GM12878 (cell line): ENCODE results near the gene TMEM184C. TPM values are rescaled to one million over a fixed set of nuclear protein-coding genes. Genes with fewer than 3 reads are reported as not detected.

Experiments used
- ATAC-seq: fragments of 200-7000 bp; cut with Tn5 transposase; 3 replicates; pipeline ENCODE4 v1.9.1; 2020; ENCODE audit warnings: mild to moderate bottlenecking, moderate library complexity
- BruUV-seq: library from RNA; stranded (reverse); fragments of 400-500 nt; replicated peaks from 2 replicates; lab custom pipeline; 2021; lab: Mats Ljungman, UMichigan
- CTCF ChIA-PET: fragments of 300-600 bp; sonication (Branson Sonifier 250); formaldehyde crosslinking; extraction: SDS; loops from one replicate; lab custom pipeline; 2021; ENCODE audit warnings: inconsistent platforms; lab: Yijun Ruan, JAX
- POLR2A ChIA-PET: fragments of 350-600 bp; formaldehyde crosslinking; extraction: SDS; loops from one replicate; lab custom pipeline; 2021; ENCODE audit warnings: inconsistent platforms; lab: Charles Lee
- RAD21 ChIA-PET: fragments of 300-600 bp; sonication (Branson Sonifier 250); formaldehyde crosslinking; loops from one replicate; lab custom pipeline; 2023; ENCODE audit warnings: antibody characterized with exemption; ENCODE audit not compliant: unreplicated experiment; lab: Charles Lee
- SMC1A ChIA-PET: fragments of 300-600 bp; sonication (Branson Sonifier 250); formaldehyde crosslinking; loops from one replicate; lab custom pipeline; 2023; ENCODE audit not compliant: unreplicated experiment, uncharacterized antibody; lab: Charles Lee
- DNase-seq: peaks from one replicate; pipeline ENCODE4 v3.0.0-alpha.2; 2011; ENCODE audit warnings: low read depth, low spot score
- FAIRE-seq: peaks from 3 replicates; lab custom pipeline; 2011; peaks lifted over from hg19 to GRCh38; lab: Jason Lieb, UNC
- H2AFZ ChIP-seq: 2 replicates; pipeline ENCODE4 v1.6.0; 2011; ENCODE audit warnings: low read depth, low read length, control low read depth; ENCODE audit not compliant: control insufficient read depth
- H3K27ac ChIP-seq: 2 replicates; pipeline ENCODE4 v1.5.1; 2011; ENCODE audit warnings: control low read depth; ENCODE audit not compliant: control insufficient read depth, insufficient read depth
- H3K27me3 ChIP-seq, 2 experiments: replicated peaks in 1 of 2; 2 replicates each; pipeline versions ENCODE4 v1.6.0 to v1.6.1; 2011; ENCODE audit warnings: low read length in 1 of 2; ENCODE audit not compliant: control insufficient read depth in 2 of 2, insufficient read depth in 2 of 2
- H3K36me3 ChIP-seq, 2 experiments: 2 replicates each; pipeline ENCODE4 v1.5.1; 2011; ENCODE audit warnings: low read length in 1 of 2; ENCODE audit not compliant: control insufficient read depth in 2 of 2, insufficient read depth in 2 of 2
- H3K4me1 ChIP-seq: 2 replicates; pipeline ENCODE4 v1.6.1; 2011; ENCODE audit warnings: mild to moderate bottlenecking, low read length, moderate library complexity, mixed read lengths; ENCODE audit not compliant: control insufficient read depth, insufficient read depth
- H3K4me2 ChIP-seq: 2 replicates; pipeline ENCODE4 v1.6.0; 2011; ENCODE audit warnings: control low read depth; ENCODE audit not compliant: control insufficient read depth, insufficient read depth
- H3K4me3 ChIP-seq: fragments of 200-600 bp; sonication (generic); 2 replicates; pipeline ENCODE4 v1.5.1; 2016
- H3K79me2 ChIP-seq: 2 replicates; pipeline ENCODE4 v1.6.0; 2011; ENCODE audit warnings: low read length; ENCODE audit not compliant: control insufficient read depth, insufficient read depth
- H3K9ac ChIP-seq: 2 replicates; pipeline ENCODE4 v1.8.0; 2011; ENCODE audit warnings: low read length, control low read depth, mixed read lengths; ENCODE audit not compliant: control insufficient read depth, insufficient read depth
- H3K9me3 ChIP-seq: replicated peaks from 3 replicates; pipeline ENCODE4 v1.5.1; 2011; ENCODE audit warnings: mild to moderate bottlenecking, low read length; ENCODE audit not compliant: control insufficient read depth, insufficient read depth
- H4K20me1 ChIP-seq: 2 replicates; pipeline ENCODE4 v1.6.0; 2011; ENCODE audit not compliant: control insufficient read depth, insufficient read depth
- BMI1 ChIP-seq: fragments of 450-650 bp; IDR thresholded peaks from 2 replicates; pipeline ENCODE4 v1.6.1; 2016; ENCODE audit warnings: mild to moderate bottlenecking, moderate library complexity, borderline replicate concordance
- E4F1 ChIP-seq: fragments of 450-650 bp; IDR thresholded peaks from 2 replicates; pipeline ENCODE4 v1.6.1; 2018; ENCODE audit warnings: borderline replicate concordance, mild to moderate bottlenecking; ENCODE audit not compliant: partially characterized antibody
- EP300 ChIP-seq, 2 experiments: fragments of 150-350 bp in 1 of 2; IDR thresholded peaks; 2 replicates each; pipeline ENCODE4 v1.6.1; 2011 to 2012; ENCODE audit warnings: low read depth in 2 of 2, low read length in 2 of 2, borderline replicate concordance in 1 of 2, improper control_type of control experiment in 1 of 2, inconsistent platforms in 1 of 2; ENCODE audit not compliant: control insufficient read depth in 1 of 2
- FOS ChIP-seq: IDR thresholded peaks from 3 replicates; pipeline ENCODE4 v1.6.1; 2011; ENCODE audit warnings: borderline replicate concordance; ENCODE audit not compliant: insufficient read length; ENCODE audit errors: extremely low read depth
- FOXM1 ChIP-seq: IDR thresholded peaks from 2 replicates; pipeline ENCODE4 v1.6.1; 2012; ENCODE audit warnings: low read depth, mild to moderate bottlenecking, inconsistent platforms, low read length, moderate library complexity
- IRF3 ChIP-seq: fragments of 450-650 bp; IDR thresholded peaks from 2 replicates; pipeline ENCODE4 v1.6.1; 2014; ENCODE audit warnings: mild to moderate bottlenecking
- MEF2A ChIP-seq: IDR thresholded peaks from 2 replicates; pipeline ENCODE4 v1.6.1; 2011; ENCODE audit warnings: low read depth, mild to moderate bottlenecking, low read length, moderate library complexity; ENCODE audit not compliant: insufficient read depth
- MTA3 ChIP-seq: IDR thresholded peaks from 2 replicates; pipeline ENCODE4 v1.6.1; 2012; ENCODE audit warnings: low read length, inconsistent platforms, borderline replicate concordance
- RAD21 ChIP-seq: IDR thresholded peaks from 2 replicates; pipeline ENCODE4 v1.6.1; 2011; ENCODE audit warnings: mild to moderate bottlenecking, low read depth, low read length, moderate library complexity; ENCODE audit not compliant: insufficient read depth
- WGBS: methylation state at CpG from one replicate; pipeline ENCODE4 v1.1.6; 2016; ENCODE audit warnings: low lambda C conversion rate; ENCODE audit not compliant: insufficient replicate concordance, insufficient coverage; ENCODE audit errors: missing lambda C conversion rate; 5-methylcytosine and 5-hydroxymethylcytosine counted together
- in situ Hi-C: fragments of 300-500 bp; cut with MboI; formaldehyde crosslinking; loops from 9 replicates; pipeline ENCODE4 v1.14.3; 2018; ENCODE audit warnings: mixed read lengths
- intact Hi-C: fragments of 100-400 bp; cut with micrococcal nuclease; formaldehyde crosslinking; loops from one replicate; pipeline ENCODE4 v1.14.2; 2022; ENCODE audit not compliant: unreplicated experiment
- polyA plus RNA-seq, 11 experiments: library from polyadenylated mRNA; depleted of rRNA in 4 of 11; unstranded in 6 of 11; stranded (reverse) in 5 of 11; fragments of >200 nt; fragmentation: Nextera tagmentation in 4 of 11; fragmentation: Illumina TruSeq in 1 of 11; extraction: Ambion mirVana in 4 of 11; extraction: Trizol in 1 of 11; gene quantifications; 1 replicate in 1 of 11; 2 replicates in 10 of 11; pipeline versions ENCODE4 v1.2.1 to v1.2.3, GENCODE V29; 2011 to 2016; ENCODE audit warnings: inconsistent platforms in 2 of 11, missing spikeins in 2 of 11, low read depth in 1 of 11
- total RNA-seq, 4 experiments: library from RNA; depleted of rRNA in 3 of 4; stranded (reverse); fragments of >200 nt in 3 of 4; fragmentation: Illumina TruSeq in 1 of 4; extraction: Trizol in 1 of 4; gene quantifications; 2 replicates each; pipeline versions ENCODE4 v1.2.1 to v1.2.3, GENCODE V29; 2013 to 2021
- TF ChIP-seq, protein P1 (sequence below), 3 experiments: IDR thresholded peaks in 2 of 3; conservative IDR thresholded peaks in 1 of 3; 2 replicates each; pipeline ENCODE4 v1.5.1; 2011; ENCODE audit warnings: low read depth in 3 of 3, low read length in 3 of 3, mild to moderate bottlenecking in 3 of 3, control low read depth in 2 of 3, moderate library complexity in 2 of 3, inconsistent platforms in 1 of 3, mixed read lengths in 1 of 3; ENCODE audit not compliant: control insufficient read depth in 2 of 3, insufficient read depth in 1 of 3; ENCODE audit errors: extremely low read depth in 1 of 3
- TF ChIP-seq, protein P2 (sequence below): fragments of 450-650 bp; IDR thresholded peaks from 2 replicates; pipeline ENCODE4 v1.6.1; 2017; ENCODE audit warnings: mild to moderate bottlenecking, moderate library complexity

The TMEM184C gene
- total and polyA plus RNA-seq, 10 of the 15 experiments (the other 5 are each of a cell fraction or from before 2014, with no cell fraction given), result 3.4 to 22.6 (median 18.2) TPM

GRCh38 chr4:147590249-147590920 lies 26.8 kb upstream of the TMEM184C start:
- ATAC-seq (peak; percentile 80), FAIRE-seq (peak; percentile 82), DNase-seq (no peak)
- Histone ChIP-seq H3K36me3 (no peaks in the 10 kb centered on the region), H4K20me1 (no peaks in the 10 kb centered on the region), H3K9me3 (peaks cover under 1% of the 10 kb centered on the region; the same call in 1 of the 3 replicates), H2AFZ (no peak overlapping the region), H3K27ac (no peak overlapping the region), H3K4me2 (no peak overlapping the region), H3K4me3 (no peak overlapping the region), H3K9ac (no peak overlapping the region), H3K27me3 (no peaks in the 10 kb centered on the region), H3K79me2 (no peaks in the 10 kb centered on the region), H3K4me1 (peaks cover 7% of the 10 kb centered on the region; the same call in 1 of the 2 replicates)
- CTCF ChIA-PET, result interaction anchor here (0.6 to 6.2 kb wide), 29 partner anchors 10 to 1247 kb away, joined by 3 to 93 read pairs (median 5); partner anchors contain the start of gene TMEM184C
- intact Hi-C loops, result loop anchor here (1.0 kb wide), 3 partner anchors 71 to 571 kb away; no protein-coding TSS in a partner anchor
- POLR2A ChIA-PET, result no interaction called here
- in situ Hi-C loops, result no loop called here
- RAD21 ChIA-PET, result interaction anchor here (0.8 to 2.7 kb wide), 10 partner anchors 9 to 572 kb away, joined by 3 to 49 read pairs (median 6); partner anchors contain the start of gene TMEM184C
- 40% methylated on average over 12 of the region's 12 CpGs for WGBS
- SMC1A ChIA-PET, result interaction anchor here (0.6 to 3.8 kb wide), 20 partner anchors 9 to 1070 kb away, joined by 3 to 47 read pairs (median 4); partner anchors contain the start of gene TMEM184C
- BruUV-seq, result no TSS peak
- TF ChIP-seq MTA3 (no peak), IRF3 (no peak), FOXM1 (peak; percentile 42; the same call in 1 of the 2 replicates), RAD21 (peak; percentile 100), BMI1 (no peak), E4F1 (no peak), EP300 (IDR thresholded peaks at IDR 0.05; ENCODE audit: borderline replicate concordance in 1 of 2, control insufficient read depth in 1 of 2, low read depth in 2 of 2, low read length in 2 of 2) (no peak), FOS (no peak), MEF2A (0 out of 2 replicates have a peak, but pooled peaks have one; percentile 18)
- TF ChIP-seq, protein P1, sequence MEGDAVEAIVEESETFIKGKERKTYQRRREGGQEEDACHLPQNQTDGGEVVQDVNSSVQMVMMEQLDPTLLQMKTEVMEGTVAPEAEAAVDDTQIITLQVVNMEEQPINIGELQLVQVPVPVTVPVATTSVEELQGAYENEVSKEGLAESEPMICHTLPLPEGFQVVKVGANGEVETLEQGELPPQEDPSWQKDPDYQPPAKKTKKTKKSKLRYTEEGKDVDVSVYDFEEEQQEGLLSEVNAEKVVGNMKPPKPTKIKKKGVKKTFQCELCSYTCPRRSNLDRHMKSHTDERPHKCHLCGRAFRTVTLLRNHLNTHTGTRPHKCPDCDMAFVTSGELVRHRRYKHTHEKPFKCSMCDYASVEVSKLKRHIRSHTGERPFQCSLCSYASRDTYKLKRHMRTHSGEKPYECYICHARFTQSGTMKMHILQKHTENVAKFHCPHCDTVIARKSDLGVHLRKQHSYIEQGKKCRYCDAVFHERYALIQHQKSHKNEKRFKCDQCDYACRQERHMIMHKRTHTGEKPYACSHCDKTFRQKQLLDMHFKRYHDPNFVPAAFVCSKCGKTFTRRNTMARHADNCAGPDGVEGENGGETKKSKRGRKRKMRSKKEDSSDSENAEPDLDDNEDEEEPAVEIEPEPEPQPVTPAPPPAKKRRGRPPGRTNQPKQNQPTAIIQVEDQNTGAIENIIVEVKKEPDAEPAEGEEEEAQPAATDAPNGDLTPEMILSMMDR (IDR thresholded peaks at IDR 0.05 in 2 of 3, conservative IDR thresholded peaks at IDR 0.05 in 1 of 3; ENCODE audit: control insufficient read depth in 2 of 3, extremely low read depth in 1 of 3, insufficient read depth in 1 of 3, low read depth in 3 of 3, low read length in 3 of 3), result peak; percentile 68 to 78 (median 77)
- TF ChIP-seq, protein P2, sequence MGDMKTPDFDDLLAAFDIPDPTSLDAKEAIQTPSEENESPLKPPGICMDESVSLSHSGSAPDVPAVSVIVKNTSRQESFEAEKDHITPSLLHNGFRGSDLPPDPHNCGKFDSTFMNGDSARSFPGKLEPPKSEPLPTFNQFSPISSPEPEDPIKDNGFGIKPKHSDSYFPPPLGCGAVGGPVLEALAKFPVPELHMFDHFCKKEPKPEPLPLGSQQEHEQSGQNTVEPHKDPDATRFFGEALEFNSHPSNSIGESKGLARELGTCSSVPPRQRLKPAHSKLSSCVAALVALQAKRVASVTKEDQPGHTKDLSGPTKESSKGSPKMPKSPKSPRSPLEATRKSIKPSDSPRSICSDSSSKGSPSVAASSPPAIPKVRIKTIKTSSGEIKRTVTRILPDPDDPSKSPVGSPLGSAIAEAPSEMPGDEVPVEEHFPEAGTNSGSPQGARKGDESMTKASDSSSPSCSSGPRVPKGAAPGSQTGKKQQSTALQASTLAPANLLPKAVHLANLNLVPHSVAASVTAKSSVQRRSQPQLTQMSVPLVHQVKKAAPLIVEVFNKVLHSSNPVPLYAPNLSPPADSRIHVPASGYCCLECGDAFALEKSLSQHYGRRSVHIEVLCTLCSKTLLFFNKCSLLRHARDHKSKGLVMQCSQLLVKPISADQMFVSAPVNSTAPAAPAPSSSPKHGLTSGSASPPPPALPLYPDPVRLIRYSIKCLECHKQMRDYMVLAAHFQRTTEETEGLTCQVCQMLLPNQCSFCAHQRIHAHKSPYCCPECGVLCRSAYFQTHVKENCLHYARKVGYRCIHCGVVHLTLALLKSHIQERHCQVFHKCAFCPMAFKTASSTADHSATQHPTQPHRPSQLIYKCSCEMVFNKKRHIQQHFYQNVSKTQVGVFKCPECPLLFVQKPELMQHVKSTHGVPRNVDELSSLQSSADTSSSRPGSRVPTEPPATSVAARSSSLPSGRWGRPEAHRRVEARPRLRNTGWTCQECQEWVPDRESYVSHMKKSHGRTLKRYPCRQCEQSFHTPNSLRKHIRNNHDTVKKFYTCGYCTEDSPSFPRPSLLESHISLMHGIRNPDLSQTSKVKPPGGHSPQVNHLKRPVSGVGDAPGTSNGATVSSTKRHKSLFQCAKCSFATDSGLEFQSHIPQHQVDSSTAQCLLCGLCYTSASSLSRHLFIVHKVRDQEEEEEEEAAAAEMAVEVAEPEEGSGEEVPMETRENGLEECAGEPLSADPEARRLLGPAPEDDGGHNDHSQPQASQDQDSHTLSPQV, result no peak
